CD4-positive, CD25-positive, alpha-beta regulatory T cell (primary cell): ENCODE measurements around the gene SH3D21. TPM values are rescaled to one million over a fixed set of nuclear protein-coding genes. Genes with fewer than 3 reads are reported as not detected.

Experiments
- ATAC-seq, 2 donors: fragments of 150-1000 bp; cut with Tn5 transposase; one replicate each; pipeline ENCODE4 v1.10.0; 2021; ENCODE audit warnings: low read depth in 2 of 2, moderate number of reproducible peaks in 2 of 2, moderate library complexity in 1 of 2
- DNase-seq, 3 donors: peaks; one replicate each; pipeline versions ENCODE4 v3.0.0 to v3.0.0-alpha.2; 2012 to 2022; ENCODE audit warnings: mixed read lengths in 1 of 3
- H3K27ac ChIP-seq: one replicate; pipeline ENCODE4 v1.7.0; 2013; ENCODE audit warnings: mild to moderate bottlenecking, low read length; ENCODE audit not compliant: insufficient read depth, poor library complexity, severe bottlenecking
- H3K27me3 ChIP-seq: one replicate; pipeline ENCODE4 v1.7.0; 2013; ENCODE audit warnings: low read length; ENCODE audit not compliant: control insufficient read depth, insufficient read depth
- H3K36me3 ChIP-seq: one replicate; pipeline ENCODE4 v1.7.0; 2013; ENCODE audit warnings: mild to moderate bottlenecking, low read length, moderate library complexity; ENCODE audit not compliant: control insufficient read depth, insufficient read depth
- H3K4me1 ChIP-seq: 2 replicates; pipeline ENCODE4 v1.7.0; 2013; ENCODE audit warnings: mild to moderate bottlenecking, low read length; ENCODE audit not compliant: insufficient read depth, control insufficient read depth, poor library complexity, severe bottlenecking
- H3K4me3 ChIP-seq: one replicate; pipeline ENCODE4 v1.7.0; 2013; ENCODE audit warnings: low read depth, mild to moderate bottlenecking, low read length, moderate library complexity
- H3K9me3 ChIP-seq, 2 experiments: 1 replicate in 1 of 2; 2 replicates in 1 of 2; pipeline ENCODE4 v1.7.0; 2013; ENCODE audit warnings: low read length in 2 of 2, mild to moderate bottlenecking in 1 of 2, moderate library complexity in 1 of 2; ENCODE audit not compliant: control insufficient read depth in 2 of 2
- H3K27ac Mint-ChIP-seq, 3 donors: one replicate each; pipeline ENCODE4 v1.8.0; 2020 to 2022; ENCODE audit warnings: mild to moderate bottlenecking in 3 of 3, mixed read lengths in 3 of 3, moderate library complexity in 2 of 3
- H3K27me3 Mint-ChIP-seq: one replicate; pipeline ENCODE4 v1.8.0; 2022; ENCODE audit warnings: mild to moderate bottlenecking, mixed read lengths
- H3K36me3 Mint-ChIP-seq: one replicate; pipeline ENCODE4 v1.8.0; 2020; ENCODE audit warnings: mixed read lengths
- H3K4me1 Mint-ChIP-seq, 4 donors: one replicate each; pipeline ENCODE4 v1.8.0; 2020 to 2022; ENCODE audit warnings: mixed read lengths in 4 of 4, mild to moderate bottlenecking in 1 of 4
- H3K4me3 Mint-ChIP-seq, 4 donors: one replicate each; pipeline ENCODE4 v1.8.0; 2020 to 2022; ENCODE audit warnings: mild to moderate bottlenecking in 4 of 4, mixed read lengths in 4 of 4, moderate library complexity in 3 of 4
- H3K9me3 Mint-ChIP-seq, 7 donors: one replicate each; pipeline ENCODE4 v1.8.0; 2020 to 2022; ENCODE audit warnings: mixed read lengths in 7 of 7, mild to moderate bottlenecking in 3 of 7, moderate library complexity in 2 of 7
- polyA plus RNA-seq, 4 donors: library from polyadenylated mRNA; unstranded; fragments of 300-500 nt; fragmentation: Illumina TruSeq; gene quantifications; one replicate each; pipeline ENCODE4 v1.2.3, GENCODE V29; 2021
- total RNA-seq: library from RNA; stranded (reverse); gene quantifications from one replicate; pipeline ENCODE4 v1.2.3, GENCODE V29; 2022

The SH3D21 gene
- total and polyA plus RNA-seq, 5 donors from 2014 or later = 0.26 to 3.2 (median 0.34) TPM

- Mint-ChIP-seq H3K27ac (peak overlapping the region in 2 of 3 donors; percentile 20 to 38), H3K4me3 (no peak overlapping the region), H3K36me3 (peaks cover 19% of the 10 kb centered on the region), H3K4me1 (peaks cover 9 to 29% (median 18%) of the 10 kb centered on the region in 4 donors), H3K27me3 (no peaks in the 10 kb centered on the region), H3K9me3 (no peaks in the 10 kb centered on the region)
- Histone ChIP-seq H3K4me1 (no peaks in the 10 kb centered on the region), H3K36me3 (peaks cover 31% of the 10 kb centered on the region), H3K4me3 (no peak overlapping the region), H3K27ac (no peak overlapping the region), H3K27me3 (no peaks in the 10 kb centered on the region), H3K9me3 (no peaks in the 10 kb centered on the region)
- no peak for DNase-seq
- no peak for ATAC-seq
These were observed 32.0 kb upstream of the SH3D21 start for GRCh38 chr1:36274201-36274600.

GRCh38 chr1:36276688-36277087, 29.5 kb upstream of the SH3D21 start:
- H3K4me1 Mint-ChIP-seq = peaks cover 8 to 36% (median 27%) of the 10 kb centered on the region in 4 donors

GRCh38 chr1:36279110-36279788, 26.9 kb upstream of the SH3D21 start:
- no peak overlapping the region for H3K4me3 Mint-ChIP-seq
- DNase-seq = no peak

More at GRCh38 chr1:36276688-36277087, 29.5 kb upstream of the SH3D21 start:
- Mint-ChIP-seq H3K27me3 (no peaks in the 10 kb centered on the region), H3K36me3 (peaks cover 11% of the 10 kb centered on the region), H3K4me3 (no peak overlapping the region), H3K27ac (no peak overlapping the region), H3K9me3 (no peaks in the 10 kb centered on the region)
- H3K9me3 ChIP-seq = no peaks in the 10 kb centered on the region
- ATAC-seq (no peak), DNase-seq (no peak)
- H3K4me1 ChIP-seq = no peaks in the 10 kb centered on the region
- H3K4me3 ChIP-seq = no peak overlapping the region
- H3K27me3 ChIP-seq = no peaks in the 10 kb centered on the region
- peaks cover 24% of the 10 kb centered on the region for H3K36me3 ChIP-seq
- no peak overlapping the region for H3K27ac ChIP-seq

GRCh38 chr1:36279789-36280296, 26.3 kb upstream of the SH3D21 start:
- Histone ChIP-seq H3K4me3 (no peak overlapping the region), H3K27me3 (no peaks in the 10 kb centered on the region), H3K36me3 (peaks cover 32% of the 10 kb centered on the region), H3K4me1 (no peaks in the 10 kb centered on the region), H3K27ac (no peak overlapping the region), H3K9me3 (no peaks in the 10 kb centered on the region)
- no peak overlapping the region for H3K4me3 Mint-ChIP-seq
- H3K36me3 Mint-ChIP-seq = peaks cover 10% of the 10 kb centered on the region
- ATAC-seq (no peak), DNase-seq (no peak)
- H3K4me1 Mint-ChIP-seq = peaks cover 7 to 31% (median 23%) of the 10 kb centered on the region in 4 donors
- no peaks in the 10 kb centered on the region for H3K9me3 Mint-ChIP-seq
- H3K27me3 Mint-ChIP-seq = no peaks in the 10 kb centered on the region
- H3K27ac Mint-ChIP-seq = peak overlapping the region; percentile 64 to 85 (median 81)

More at GRCh38 chr1:36279110-36279788, 26.9 kb upstream of the SH3D21 start:
- Mint-ChIP-seq H3K27ac (peak overlapping the region in 2 of 3 donors; percentile 63 to 81), H3K4me1 (peaks cover 7 to 31% (median 23%) of the 10 kb centered on the region in 4 donors), H3K27me3 (no peaks in the 10 kb centered on the region), H3K9me3 (no peaks in the 10 kb centered on the region), H3K36me3 (peaks cover 10% of the 10 kb centered on the region)
- Histone ChIP-seq H3K4me3 (no peak overlapping the region), H3K36me3 (peaks cover 26% of the 10 kb centered on the region), H3K4me1 (no peaks in the 10 kb centered on the region), H3K27ac (peak overlapping the region; percentile 51), H3K9me3 (no peaks in the 10 kb centered on the region), H3K27me3 (no peaks in the 10 kb centered on the region)
- no peak for ATAC-seq

- H3K36me3 Mint-ChIP-seq = peaks cover 41% of the 10 kb centered on the region
- peaks cover 64% of the 10 kb centered on the region for H3K36me3 ChIP-seq
- no peak for ATAC-seq
- H3K4me3 Mint-ChIP-seq = no peak overlapping the region
- peaks cover 3% of the 10 kb centered on the region for H3K4me1 ChIP-seq
- H3K9me3 Mint-ChIP-seq = no peaks in the 10 kb centered on the region
- H3K27ac Mint-ChIP-seq = peak overlapping the region in 1 of 3 donors; percentile 25
- no peaks in the 10 kb centered on the region for H3K9me3 ChIP-seq
- peak overlapping the region; percentile 19 for H3K27ac ChIP-seq
- H3K4me1 Mint-ChIP-seq = peaks cover 16 to 37% (median 33%) of the 10 kb centered on the region in 4 donors
- no peak overlapping the region for H3K4me3 ChIP-seq
- no peak for DNase-seq
- H3K27me3 ChIP-seq = no peaks in the 10 kb centered on the region
- H3K27me3 Mint-ChIP-seq = no peaks in the 10 kb centered on the region
These were observed 22.1 kb upstream of the SH3D21 start for GRCh38 chr1:36284061-36284460.

- no peak overlapping the region for H3K4me3 Mint-ChIP-seq
- peaks cover 16 to 36% (median 29%) of the 10 kb centered on the region in 4 donors for H3K4me1 Mint-ChIP-seq
- ATAC-seq = no peak
- peaks cover 0 to 2% (median 0%) of the 10 kb centered on the region in 7 donors for H3K9me3 Mint-ChIP-seq
- H3K27ac Mint-ChIP-seq = peak overlapping the region in 1 of 3 donors; percentile 25
- H3K4me3 ChIP-seq = no peak overlapping the region
- no peak for DNase-seq
- peaks cover 3% of the 10 kb centered on the region for H3K4me1 ChIP-seq
- no peaks in the 10 kb centered on the region for H3K27me3 Mint-ChIP-seq
- peak overlapping the region; percentile 1 for H3K27ac ChIP-seq
- no peaks in the 10 kb centered on the region for H3K27me3 ChIP-seq
- H3K36me3 Mint-ChIP-seq = peaks cover 44% of the 10 kb centered on the region
- no peaks in the 10 kb centered on the region for H3K9me3 ChIP-seq
- H3K36me3 ChIP-seq = peaks cover 68% of the 10 kb centered on the region
These were observed 21.7 kb upstream of the SH3D21 start for GRCh38 chr1:36284517-36284916.

GRCh38 chr1:36285443-36286101, 20.6 kb upstream of the SH3D21 start:
- Histone ChIP-seq H3K27ac (peak overlapping the region; percentile 43), H3K4me1 (peaks cover 3% of the 10 kb centered on the region), H3K4me3 (no peak overlapping the region), H3K27me3 (no peaks in the 10 kb centered on the region), H3K9me3 (no peaks in the 10 kb centered on the region), H3K36me3 (peaks cover 77% of the 10 kb centered on the region)
- Mint-ChIP-seq H3K36me3 (peaks cover 46% of the 10 kb centered on the region), H3K9me3 (peaks cover 0 to 2% (median 0%) of the 10 kb centered on the region in 7 donors), H3K27me3 (no peaks in the 10 kb centered on the region), H3K4me1 (peaks cover 15 to 27% (median 19%) of the 10 kb centered on the region in 4 donors), H3K4me3 (no peak overlapping the region), H3K27ac (peak overlapping the region; percentile 30 to 65 (median 63))
- ATAC-seq (peak; percentile 94), DNase-seq (peak; percentile 58 to 91 (median 78))
